NCI-H1436 (cell line): ENCODE measurements around the gene PSAPL1.

ENCODE experiments used
- DNase-seq: peaks from one replicate; lab custom pipeline; 2025; lab: John Stamatoyannopoulos, UW

Gene PSAPL1

GRCh38 chr4:7381890-7382633, 52.7 kb downstream of the PSAPL1 start:
- DNase-seq, result no peak

GRCh38 chr4:7381221-7381889, 53.4 kb downstream of the PSAPL1 start:
- DNase-seq, result no peak
